Stimulated activated CD8-positive, alpha-beta memory T cell treated with anti-CD3 and anti-CD28 coated beads, Interleukin-15, amount 100 ng/mL, for 48 hours (primary cell): ENCODE data around the gene FMNL1.
"Not testable (repeated sequence)": the region's sequence is repeated elsewhere in the genome, so short reads cannot be mapped to it uniquely, and the experiment has no call there.

ENCODE experiments used
- DNase-seq, 2 donors: peaks; one replicate each; pipeline ENCODE4 v3.0.0-alpha.2; 2020; ENCODE audit warnings: low read depth in 2 of 2

FMNL1 gene

GRCh38 chr17:45235416-45236281 is 14.0 kb downstream of the FMNL1 start:
- no peak for DNase-seq

- no peak for DNase-seq
Observed at GRCh38 chr17:45236282-45236606, 14.6 kb downstream of the FMNL1 start.

- no peak for DNase-seq
Observed at GRCh38 chr17:45237686-45238085, 16.0 kb downstream of the FMNL1 start.

GRCh38 chr17:45238155-45238774 is 16.6 kb downstream of the FMNL1 start:
- no peak for DNase-seq

GRCh38 chr17:45240905-45241327 is 19.2 kb downstream of the FMNL1 start:
- no peak for DNase-seq

GRCh38 chr17:45241328-45242028 is 19.8 kb downstream of the FMNL1 start:
- DNase-seq = no peak

- DNase-seq = no peak
Observed at GRCh38 chr17:45242029-45242414, 20.3 kb downstream of the FMNL1 start.

- DNase-seq = no peak
Observed at GRCh38 chr17:45243750-45244149, 22.1 kb downstream of the FMNL1 start.

GRCh38 chr17:45244725-45245656 is 23.3 kb downstream of the FMNL1 start:
- no peak for DNase-seq

GRCh38 chr17:45246338-45246737 is 24.7 kb downstream of the FMNL1 start:
- no peak for DNase-seq

- no peak for DNase-seq
Observed at GRCh38 chr17:45246861-45247428, 25.3 kb downstream of the FMNL1 start.

- peak; percentile 98 to 99 for DNase-seq
Observed at GRCh38 chr17:45247429-45248131, 25.9 kb downstream of the FMNL1 start.

GRCh38 chr17:45248132-45248957 is 26.7 kb downstream of the FMNL1 start:
- peak; percentile 67 to 68 for DNase-seq

- DNase-seq = no peak
Observed at GRCh38 chr17:45251931-45252330, 30.2 kb downstream of the FMNL1 start.

- DNase-seq = not testable (repeated sequence)
Observed at GRCh38 chr17:45253237-45253636, 31.6 kb downstream of the FMNL1 start.

GRCh38 chr17:45253879-45254278 is 32.2 kb downstream of the FMNL1 start:
- no peak for DNase-seq

GRCh38 chr17:45255358-45255757 is 33.7 kb downstream of the FMNL1 start:
- no peak for DNase-seq

- no peak for DNase-seq
Observed at GRCh38 chr17:45256114-45256966, 34.7 kb downstream of the FMNL1 start.

- no peak for DNase-seq
Observed at GRCh38 chr17:45257115-45257514, 35.4 kb downstream of the FMNL1 start.
